Measurements from ENCODE around the gene CD40.

CD40 gene

DNA sequence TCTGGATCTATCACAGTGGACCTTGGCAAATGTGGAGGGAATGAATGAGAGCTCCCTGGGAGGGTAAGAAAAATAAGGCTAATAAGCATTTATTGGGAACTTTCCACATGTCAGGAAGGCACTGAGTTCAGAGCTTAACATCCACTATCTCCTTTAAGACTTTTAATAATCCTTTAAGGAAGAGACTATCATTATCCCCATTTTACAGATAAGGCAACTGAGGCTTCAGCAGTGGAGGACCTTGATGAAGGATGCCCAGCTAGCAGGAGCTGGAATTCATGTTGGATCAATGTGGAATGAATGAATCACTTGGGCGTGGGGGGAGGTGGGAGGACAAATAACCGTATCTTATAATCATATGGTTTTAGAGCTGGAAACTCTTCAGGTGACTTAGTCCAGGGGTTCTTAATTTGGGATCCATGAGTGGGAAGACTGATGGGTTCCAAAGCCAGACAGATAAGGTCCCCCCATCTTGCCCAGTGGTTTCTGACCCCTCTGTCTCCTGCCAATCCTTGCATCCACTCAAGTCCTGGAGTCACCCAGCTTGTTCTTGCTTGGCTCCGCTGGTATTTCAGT, 54.9 kb downstream of the CD40 start:
- DNase-seq (ENCODE audit: low spot score) = no peak

DNA sequence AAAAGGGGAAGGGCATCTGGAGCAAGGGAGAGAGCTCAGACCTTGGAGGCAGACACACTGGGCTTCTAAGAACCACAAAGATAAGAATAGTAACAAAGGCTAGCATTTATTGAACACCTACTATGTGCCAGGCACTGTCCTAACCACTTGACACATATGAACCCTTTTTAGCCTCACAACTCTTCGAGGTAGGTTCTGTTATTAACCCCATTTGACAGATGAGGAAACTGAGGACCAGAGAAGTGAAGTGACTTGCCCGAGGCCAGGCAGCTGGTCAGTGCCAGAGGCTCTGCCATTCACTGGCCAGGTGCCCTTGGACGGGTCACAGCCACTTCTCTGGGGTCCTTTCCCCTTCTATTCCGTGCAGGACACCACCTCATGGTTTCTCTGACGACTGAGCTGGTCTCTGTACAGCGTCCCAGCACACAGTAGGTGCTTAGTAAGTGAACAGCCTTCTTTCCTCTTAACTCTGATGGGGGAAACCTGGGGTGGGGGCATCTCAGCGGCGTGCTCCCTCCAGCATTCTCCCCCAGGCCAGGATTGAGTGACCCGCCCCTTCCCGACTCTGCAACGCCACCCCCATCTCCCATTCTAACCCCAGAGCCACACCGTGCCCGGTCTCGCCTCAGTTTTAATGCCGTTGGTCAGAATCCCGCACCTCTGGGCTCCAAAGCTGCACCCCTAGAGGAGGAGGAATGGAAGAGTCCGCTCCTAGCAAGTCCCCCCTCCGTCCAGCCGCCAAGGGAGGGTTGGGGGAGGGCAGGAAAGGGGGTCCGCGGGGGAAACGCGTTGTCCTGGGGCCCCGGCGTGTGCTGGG, 55.7 kb downstream of the CD40 start:
- no peak for DNase-seq (ENCODE audit: low spot score)

DNA sequence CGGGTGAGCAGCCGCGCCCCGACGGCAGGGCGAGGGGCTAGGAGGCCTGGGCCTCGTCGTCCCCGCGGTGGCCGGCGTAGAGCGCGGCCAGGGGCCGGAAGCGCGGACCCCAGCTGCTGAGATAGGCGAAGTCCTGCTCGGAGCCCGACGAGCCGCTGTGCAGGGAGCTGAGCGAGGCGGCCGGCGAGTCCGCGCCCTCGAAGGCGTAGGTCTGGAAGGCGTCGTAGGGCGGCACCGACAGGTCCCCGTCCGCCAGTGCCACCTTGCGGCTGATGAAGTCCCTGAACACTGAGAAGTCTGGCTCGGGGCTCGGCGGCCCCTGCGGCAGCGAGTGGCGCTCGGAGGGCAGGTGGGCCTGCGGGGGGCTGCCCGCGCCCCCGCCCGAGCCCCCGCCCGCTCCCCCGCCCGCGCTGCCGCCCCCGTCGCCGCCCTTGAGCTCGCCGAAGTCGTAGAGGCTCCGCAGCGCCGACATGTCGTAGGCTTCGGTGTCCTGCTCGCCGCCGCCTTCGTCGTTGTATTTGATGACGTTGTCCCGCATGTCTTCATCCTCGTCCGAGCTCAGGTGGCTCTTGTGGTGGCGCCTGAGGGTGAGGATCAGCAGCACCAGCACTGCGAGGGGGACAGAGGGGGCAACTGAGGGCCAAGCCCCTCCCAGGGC, 56.5 kb downstream of the CD40 start:
- peak; percentile 49 for DNase-seq (ENCODE audit: low spot score)

DNA sequence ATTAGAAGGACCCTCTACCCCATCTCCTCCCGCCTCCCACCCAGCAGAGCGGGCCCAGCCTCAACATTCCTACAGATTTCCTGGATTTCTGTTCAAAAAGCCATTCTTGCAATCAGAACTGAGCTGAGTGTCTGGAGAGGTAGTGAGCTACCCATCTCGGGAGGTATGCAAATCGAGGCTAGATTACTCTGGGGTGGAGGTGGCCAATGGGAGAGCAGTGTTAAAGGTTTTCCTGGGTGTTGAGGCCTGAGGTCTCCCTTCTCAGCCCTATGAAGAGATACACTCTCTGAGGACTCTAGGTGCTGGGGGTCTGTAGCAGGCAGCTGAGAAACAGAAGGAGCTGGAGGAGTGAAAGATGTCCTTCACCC, 57.0 kb downstream of the CD40 start:
- no peak for DNase-seq (ENCODE audit: low spot score)

DNA sequence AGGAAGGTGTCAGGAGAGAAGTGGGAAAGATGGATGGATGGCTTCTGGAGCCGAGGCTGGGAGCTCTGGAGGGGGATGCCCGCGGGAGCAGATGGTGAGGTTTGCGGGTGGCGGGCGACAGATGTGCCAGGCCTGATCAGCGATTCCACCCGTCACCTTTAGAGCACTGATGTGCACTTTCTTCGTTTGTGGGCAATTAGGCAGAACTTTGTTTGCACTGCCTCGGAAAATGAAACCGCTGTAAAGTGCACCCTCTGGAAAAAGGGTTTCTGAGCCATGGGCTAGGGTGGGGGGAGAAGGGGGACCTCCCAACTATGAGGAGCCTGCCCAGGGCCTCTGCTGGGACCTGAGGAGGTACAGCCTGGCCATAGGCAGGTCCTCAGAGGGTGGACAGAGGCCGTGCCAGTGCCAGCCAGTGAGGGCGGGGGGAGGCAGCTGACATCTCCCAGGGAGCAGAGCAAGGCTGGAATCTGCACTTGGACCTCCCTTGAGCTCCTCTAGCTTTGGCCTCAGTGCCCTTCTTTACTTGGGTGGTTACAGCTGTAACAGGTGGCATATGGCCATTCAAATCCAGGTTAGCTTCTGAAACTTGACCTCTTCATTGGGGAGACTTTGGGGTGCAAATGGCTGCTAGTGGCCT, 58.7 kb downstream of the CD40 start:
- no peak for DNase-seq (ENCODE audit: low spot score)

DNA sequence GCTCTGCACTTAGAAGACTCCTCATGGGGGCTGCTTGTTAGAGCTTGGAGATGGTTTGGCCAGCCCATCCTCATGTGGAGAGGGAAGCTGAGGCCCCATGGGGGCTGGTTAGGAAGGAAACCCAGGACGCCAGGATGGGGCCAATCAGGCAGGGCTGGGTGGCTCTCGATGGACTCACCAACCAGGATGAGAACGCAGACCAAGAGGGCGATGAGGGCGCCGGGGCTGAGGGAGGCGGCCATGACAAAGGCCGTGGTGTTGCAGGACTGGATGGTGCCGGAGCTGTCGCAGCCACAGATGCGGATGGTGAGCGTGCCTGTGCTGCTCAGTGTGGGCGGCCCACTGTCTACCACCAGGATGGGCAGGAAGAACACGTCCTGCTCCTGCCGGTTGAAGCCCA, 59.7 kb downstream of the CD40 start:
- no peak for DNase-seq (ENCODE audit: low spot score)

DNA sequence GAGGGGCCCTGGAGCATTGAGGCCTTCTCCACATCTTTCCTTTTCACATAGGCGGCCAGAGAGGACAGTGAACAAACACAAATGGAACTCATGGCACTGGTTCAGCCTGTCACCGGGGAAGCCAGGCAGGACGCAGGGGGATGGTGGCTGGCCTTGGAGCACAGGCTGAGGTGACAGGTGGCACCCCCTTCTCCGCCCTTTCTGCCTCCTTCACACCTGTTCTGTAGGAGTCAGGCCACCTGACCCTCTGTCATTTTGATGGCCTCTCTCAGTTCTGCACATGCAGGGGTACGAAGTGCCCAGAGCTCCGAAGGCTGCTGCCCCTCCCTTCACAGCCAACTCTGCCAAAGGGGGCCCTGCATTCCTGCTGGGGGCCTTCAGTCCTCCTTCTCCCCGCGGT, 60.8 kb downstream of the CD40 start:
- no peak for DNase-seq (ENCODE audit: low spot score)
